ENCODE results near the gene LGMN.

GRCh38 chr14:92789457-92790089 lies 41.1 kb upstream of the LGMN start:
- no peak for TF ChIP-seq CTCF (IDR thresholded peaks at IDR 0.05)
- TF ChIP-seq EZH2 (IDR thresholded peaks at IDR 0.05; ENCODE audit: borderline replicate concordance, insufficient read depth, low read depth, low read length, poor library complexity, severe bottlenecking): no peak

All from B cell (primary cell).